Activated naive CD8-positive, alpha-beta T cell treated with anti-CD3 and anti-CD28 coated beads for 36 hours (primary cell): Measurements from ENCODE around the gene HEATR9. TPM values are rescaled to one million over a fixed set of nuclear protein-coding genes. Genes with fewer than 3 reads are reported as not detected.
"Not testable (repeated sequence)": the region's sequence is repeated elsewhere in the genome, so short reads cannot be mapped to it uniquely, and the experiment has no call there.

Source experiments
- DNase-seq: peaks from one replicate; pipeline ENCODE4 v3.0.0; 2021
- H3K27ac Mint-ChIP-seq: one replicate; pipeline ENCODE4 v1.8.0; 2022; ENCODE audit warnings: mild to moderate bottlenecking, moderate library complexity, mixed read lengths
- H3K27me3 Mint-ChIP-seq: one replicate; pipeline ENCODE4 v1.8.0; 2022; ENCODE audit warnings: mild to moderate bottlenecking, mixed read lengths
- H3K36me3 Mint-ChIP-seq: one replicate; pipeline ENCODE4 v1.8.0; 2021; ENCODE audit warnings: mild to moderate bottlenecking, mixed read lengths
- H3K4me1 Mint-ChIP-seq: one replicate; pipeline ENCODE4 v1.8.0; 2021; ENCODE audit warnings: mixed read lengths
- H3K4me3 Mint-ChIP-seq: one replicate; pipeline ENCODE4 v1.8.0; 2022; ENCODE audit warnings: mild to moderate bottlenecking, moderate library complexity, mixed read lengths
- H3K9me3 Mint-ChIP-seq: one replicate; pipeline ENCODE4 v1.8.0; 2022; ENCODE audit warnings: mixed read lengths
- total RNA-seq, 2 experiments: library from RNA; stranded (reverse); gene quantifications; one replicate each; pipeline ENCODE4 v1.2.3, GENCODE V29; 2021

Gene HEATR9
- total RNA-seq, 2 experiments from 2014 or later: 0.18 TPM; not detected in 1

DNA sequence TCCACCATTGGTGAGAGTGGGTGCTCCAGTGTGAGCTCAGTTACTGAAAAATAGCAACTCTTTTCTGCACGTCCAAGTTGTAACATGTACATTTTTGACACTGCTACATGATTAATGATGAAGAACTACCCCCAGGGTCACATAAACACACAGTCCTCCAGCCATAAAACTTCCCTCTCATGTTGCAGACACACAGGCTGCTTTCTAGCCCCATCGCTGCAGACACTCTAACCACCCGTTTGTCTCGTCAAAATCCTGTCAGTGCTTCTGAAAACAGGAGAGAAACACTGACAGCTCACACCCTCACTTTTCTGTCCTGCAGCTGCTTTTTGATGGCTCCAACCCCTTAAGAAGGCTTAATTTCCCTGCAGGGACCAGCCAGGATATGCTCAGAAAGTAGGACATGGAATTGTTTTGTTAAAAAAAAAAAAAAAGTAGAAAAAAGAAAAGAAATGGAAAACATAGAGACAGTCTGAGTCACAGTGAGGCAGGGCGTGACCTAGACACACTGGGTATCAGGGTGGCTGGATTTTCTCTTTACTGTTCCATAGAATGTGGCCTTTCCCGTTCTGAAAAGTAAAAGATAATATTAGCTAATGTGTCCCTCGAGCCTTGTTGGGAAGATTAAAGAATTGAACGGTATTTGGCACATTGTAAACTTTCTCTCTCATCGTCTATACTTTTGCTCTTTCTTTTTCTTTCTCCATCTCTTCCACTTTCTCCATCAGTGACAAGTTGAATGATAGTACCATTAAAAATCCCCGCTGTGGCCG, 32.2 kb upstream of the HEATR9 start:
- H3K27me3 Mint-ChIP-seq: peaks cover 4% of the 10 kb centered on the region
- H3K27ac Mint-ChIP-seq: peak overlapping the region; percentile 22
- peaks cover 2% of the 10 kb centered on the region for H3K9me3 Mint-ChIP-seq
- H3K4me1 Mint-ChIP-seq: peaks cover 45% of the 10 kb centered on the region
- DNase-seq: no peak
- peaks cover 4% of the 10 kb centered on the region for H3K36me3 Mint-ChIP-seq
- H3K4me3 Mint-ChIP-seq: peak overlapping the region; percentile 56

DNA sequence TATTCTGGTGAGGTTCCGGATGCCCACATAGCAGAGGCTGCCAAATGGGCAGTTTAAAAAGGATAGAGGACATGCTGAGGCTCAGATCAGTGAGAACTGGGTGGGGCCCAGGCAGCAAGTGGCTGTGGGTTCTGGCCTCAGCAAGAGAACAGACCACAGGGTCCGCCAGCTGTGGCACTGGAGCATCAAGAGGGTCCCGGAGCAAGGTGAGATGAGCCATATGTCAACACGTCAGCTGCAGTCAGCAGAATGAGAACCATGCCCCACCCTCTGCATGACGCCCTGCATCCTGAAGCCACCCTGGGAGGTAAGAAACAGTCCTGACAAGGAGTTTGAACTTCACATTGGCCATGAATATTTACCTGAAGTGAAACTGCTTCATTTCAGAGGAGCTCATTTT, 31.6 kb upstream of the HEATR9 start:
- Mint-ChIP-seq H3K27me3 (peaks cover 4% of the 10 kb centered on the region), H3K27ac (peak overlapping the region; percentile 80), H3K9me3 (peaks cover 2% of the 10 kb centered on the region), H3K4me1 (peaks cover 51% of the 10 kb centered on the region), H3K36me3 (peaks cover 4% of the 10 kb centered on the region), H3K4me3 (peak overlapping the region; percentile 56)
- no peak for DNase-seq

DNA sequence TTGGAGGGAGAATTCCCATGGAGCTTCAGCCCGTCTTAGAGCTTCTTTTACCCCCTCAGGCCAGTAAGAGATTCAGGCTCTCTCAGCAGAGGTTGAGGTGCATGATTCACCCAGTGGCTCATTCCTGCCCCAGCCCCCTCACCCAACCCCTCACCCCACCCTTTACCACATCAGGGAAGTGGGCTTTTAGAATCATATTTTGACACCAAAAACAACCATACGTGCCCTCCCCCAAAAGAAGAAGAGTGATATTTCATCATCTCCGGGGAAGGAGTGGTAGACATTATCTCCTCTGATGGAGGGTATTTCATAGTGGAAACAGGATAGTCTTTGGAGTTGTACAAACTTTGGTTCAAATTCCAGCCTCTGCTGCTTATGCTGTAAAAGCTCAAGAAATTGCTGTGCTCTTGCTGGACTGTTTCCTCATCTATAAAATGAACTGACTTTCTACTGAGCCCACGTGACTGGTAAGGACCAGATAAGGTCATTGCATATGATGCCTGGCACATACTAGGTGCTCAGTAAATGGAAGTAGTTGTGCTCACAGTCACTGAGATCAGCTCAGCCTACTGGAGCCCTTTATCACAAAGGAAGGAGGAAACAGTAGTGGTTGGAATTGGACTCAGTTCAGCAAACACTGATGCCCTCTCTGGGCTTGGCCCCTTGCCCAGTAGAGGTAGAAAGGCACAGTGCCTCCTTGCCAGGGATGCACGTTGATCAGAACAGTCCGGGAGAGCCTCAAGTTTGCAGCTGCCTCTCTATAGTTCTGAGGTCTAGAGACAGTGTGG, 29.8 kb upstream of the HEATR9 start:
- no peaks in the 10 kb centered on the region for H3K27me3 Mint-ChIP-seq
- H3K9me3 Mint-ChIP-seq: peaks cover 2% of the 10 kb centered on the region
- H3K4me3 Mint-ChIP-seq: peak overlapping the region; percentile 69
- H3K27ac Mint-ChIP-seq: peak overlapping the region; percentile 93
- DNase-seq: peak; percentile 50
- H3K4me1 Mint-ChIP-seq: peaks cover 56% of the 10 kb centered on the region
- H3K36me3 Mint-ChIP-seq: peaks cover 4% of the 10 kb centered on the region

DNA sequence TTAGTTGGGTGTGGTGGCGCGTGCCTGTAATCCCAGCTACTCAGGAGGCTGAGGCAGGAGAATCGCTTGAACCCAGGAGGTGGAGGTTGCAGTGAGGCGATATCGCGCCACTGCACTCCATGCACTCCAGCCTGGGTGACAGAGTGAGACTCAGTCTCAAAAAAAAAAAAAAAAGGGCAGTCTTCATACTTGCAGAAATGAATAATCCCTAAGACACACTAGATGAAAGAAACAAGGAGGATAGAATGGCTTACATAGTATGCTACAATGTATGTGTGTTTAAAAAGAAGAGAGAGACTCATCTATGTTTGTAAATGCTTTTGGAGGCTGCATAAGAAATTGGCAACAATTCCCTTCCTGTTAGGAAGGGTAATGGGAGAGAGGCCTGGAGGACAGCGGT, 29.1 kb upstream of the HEATR9 start:
- not testable (repeated sequence) for H3K27me3 Mint-ChIP-seq, H3K9me3 Mint-ChIP-seq, H3K36me3 Mint-ChIP-seq, DNase-seq
- H3K4me1 Mint-ChIP-seq: peaks cover 61% of the 10 kb centered on the region
- H3K4me3 Mint-ChIP-seq: peak overlapping the region; percentile 69
- peak overlapping the region; percentile 93 for H3K27ac Mint-ChIP-seq

DNA sequence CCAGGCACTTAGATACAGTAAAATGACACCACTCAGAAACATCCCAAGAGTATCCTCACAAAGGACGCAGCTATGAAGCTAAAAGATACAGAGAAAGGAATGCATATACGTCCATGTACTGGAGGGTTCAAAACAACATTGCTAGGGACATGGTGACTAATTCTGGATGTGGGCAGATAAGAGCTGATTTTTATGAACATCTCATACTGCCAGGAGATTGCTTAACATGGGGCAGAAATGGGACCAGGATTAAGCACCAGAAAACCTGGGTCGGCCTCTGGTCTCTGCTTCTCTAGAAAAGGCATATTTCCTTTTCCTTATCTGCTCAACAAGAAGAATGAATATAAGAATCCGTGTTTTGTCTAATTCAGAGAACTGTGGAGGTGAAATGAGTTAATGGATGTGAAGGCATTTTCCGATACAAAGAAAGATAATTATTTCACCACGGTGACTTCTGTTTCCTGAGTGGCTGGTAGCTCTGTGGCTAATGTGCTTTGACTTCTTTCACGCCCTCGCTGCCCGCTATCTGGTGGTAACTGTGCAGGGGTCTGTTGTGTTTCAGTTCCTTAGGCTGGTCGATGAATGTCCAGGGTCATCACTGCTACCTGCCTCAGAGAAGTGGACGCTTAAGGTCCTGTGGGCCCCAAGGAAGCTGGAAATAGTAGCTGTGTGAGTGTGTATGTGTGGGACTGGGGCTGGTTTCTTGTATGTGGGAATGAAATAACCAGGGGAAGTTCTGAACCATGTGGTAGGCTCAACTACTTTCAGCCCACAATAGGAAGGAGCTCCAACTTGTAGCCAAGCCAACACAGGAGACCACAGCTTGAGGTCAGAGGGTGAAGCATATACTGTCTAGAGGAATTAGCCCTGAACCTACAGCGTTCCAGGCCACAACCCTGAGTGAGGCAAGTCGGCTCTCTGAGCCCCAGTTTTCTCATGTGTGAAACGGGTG, 27.2 kb upstream of the HEATR9 start:
- Mint-ChIP-seq H3K4me3 (peak overlapping the region; percentile 15), H3K36me3 (peaks cover 4% of the 10 kb centered on the region), H3K4me1 (peaks cover 72% of the 10 kb centered on the region), H3K9me3 (peaks cover 1% of the 10 kb centered on the region), H3K27ac (peak overlapping the region; percentile 90), H3K27me3 (no peaks in the 10 kb centered on the region)
- DNase-seq: peak; percentile 55

DNA sequence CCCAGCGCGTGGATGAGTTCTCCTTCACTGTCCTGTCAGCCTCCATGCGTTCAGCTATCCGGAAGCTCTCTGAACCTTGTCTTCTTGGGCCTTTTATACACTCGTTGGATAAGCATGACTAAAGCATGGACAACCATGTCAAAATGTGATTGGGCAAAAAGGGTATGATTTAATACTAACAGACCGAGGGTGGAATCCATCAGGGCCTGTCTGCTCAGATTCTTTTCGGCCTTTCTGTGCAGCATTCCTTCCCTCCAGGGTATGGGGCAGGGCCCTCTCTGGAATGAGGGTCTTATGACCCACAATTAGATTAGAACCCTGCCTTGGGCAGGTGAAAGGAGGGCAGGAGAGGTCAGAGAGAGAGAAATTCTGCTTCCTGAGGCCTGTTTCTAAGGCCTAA, 25.5 kb upstream of the HEATR9 start:
- peaks cover 1% of the 10 kb centered on the region for H3K9me3 Mint-ChIP-seq
- H3K4me1 Mint-ChIP-seq: peaks cover 72% of the 10 kb centered on the region
- H3K4me3 Mint-ChIP-seq: no peak overlapping the region

DNA sequence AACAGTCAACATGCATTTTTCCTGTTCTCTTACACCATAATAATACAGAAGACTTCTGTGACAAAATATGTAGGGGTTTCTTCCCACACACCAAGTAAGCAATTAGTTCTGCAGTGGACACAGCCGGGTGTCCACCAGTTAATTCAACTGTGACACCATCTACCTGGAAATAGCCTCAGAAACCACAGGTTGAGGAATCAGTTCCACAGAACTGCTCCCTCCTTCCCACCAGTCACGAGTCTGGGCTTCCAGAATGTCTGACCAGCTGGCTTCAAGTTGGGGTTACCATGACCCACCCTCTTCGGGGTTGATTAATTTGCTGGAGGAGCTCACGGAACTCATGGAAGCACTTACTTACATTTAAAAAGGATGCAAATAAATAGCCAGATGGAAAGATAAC, 25.1 kb upstream of the HEATR9 start:
- no peak overlapping the region for H3K27ac Mint-ChIP-seq

More for the DNA sequence above, 25.5 kb upstream of the HEATR9 start:
- peak overlapping the region; percentile 59 for H3K27ac Mint-ChIP-seq
- H3K27me3 Mint-ChIP-seq: no peaks in the 10 kb centered on the region
- no peak for DNase-seq
- H3K36me3 Mint-ChIP-seq: peaks cover 1% of the 10 kb centered on the region

DNA sequence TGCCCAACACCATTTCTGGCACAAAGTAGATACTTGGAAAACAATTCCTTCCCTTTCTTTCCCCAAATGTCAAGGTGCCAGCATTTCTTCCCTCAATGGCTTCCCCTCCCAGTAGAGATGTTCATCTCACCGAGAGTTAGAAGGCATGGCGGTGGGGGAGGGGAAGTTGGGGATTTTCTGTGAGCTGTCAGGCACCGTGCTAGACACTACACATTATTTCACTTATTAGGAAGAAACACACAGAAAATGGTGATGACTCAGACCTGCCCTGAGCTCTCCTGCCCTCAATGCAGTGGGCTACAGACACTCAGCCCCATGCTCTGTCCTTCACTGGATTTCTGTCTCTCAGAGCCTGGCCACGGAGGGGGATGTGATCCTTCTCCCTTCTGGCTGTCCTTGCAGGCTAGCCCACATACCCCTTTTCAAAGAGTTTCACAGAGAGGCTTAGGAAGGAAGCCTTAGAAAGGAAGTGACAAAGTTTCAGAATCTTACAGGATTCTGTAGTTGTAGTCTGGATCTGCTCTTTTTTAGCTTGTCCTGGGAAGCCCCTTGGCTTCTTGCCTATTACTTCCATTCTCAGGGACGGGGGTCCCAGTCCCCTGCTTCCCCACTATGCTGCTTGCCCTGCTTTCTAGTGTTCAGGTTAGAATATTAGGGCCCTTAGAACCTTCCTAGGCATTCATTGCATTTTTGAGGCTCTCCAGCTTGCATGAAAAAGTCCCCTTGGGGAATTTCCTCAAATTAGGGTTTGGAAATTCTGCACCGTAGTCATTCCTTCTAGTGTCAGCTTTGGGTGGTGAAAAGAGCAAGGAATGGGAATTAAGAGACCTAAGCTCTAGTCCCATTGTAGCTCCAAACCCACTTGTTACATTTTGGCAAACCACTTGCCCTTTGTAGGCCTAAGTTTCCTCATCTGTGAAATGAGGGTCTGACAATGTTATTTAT, 23.7 kb upstream of the HEATR9 start:
- peak; percentile 66 for DNase-seq
- Mint-ChIP-seq H3K27me3 (no peaks in the 10 kb centered on the region), H3K27ac (peak overlapping the region; percentile 88), H3K9me3 (peaks cover 1% of the 10 kb centered on the region), H3K4me3 (peak overlapping the region; percentile 60), H3K4me1 (peaks cover 62% of the 10 kb centered on the region), H3K36me3 (peaks cover 1% of the 10 kb centered on the region)

More for the DNA sequence above, 25.1 kb upstream of the HEATR9 start:
- H3K36me3 Mint-ChIP-seq: peaks cover 1% of the 10 kb centered on the region
- peaks cover 1% of the 10 kb centered on the region for H3K9me3 Mint-ChIP-seq
- H3K4me3 Mint-ChIP-seq: no peak overlapping the region
- H3K4me1 Mint-ChIP-seq: peaks cover 72% of the 10 kb centered on the region
- no peaks in the 10 kb centered on the region for H3K27me3 Mint-ChIP-seq
- no peak for DNase-seq

DNA sequence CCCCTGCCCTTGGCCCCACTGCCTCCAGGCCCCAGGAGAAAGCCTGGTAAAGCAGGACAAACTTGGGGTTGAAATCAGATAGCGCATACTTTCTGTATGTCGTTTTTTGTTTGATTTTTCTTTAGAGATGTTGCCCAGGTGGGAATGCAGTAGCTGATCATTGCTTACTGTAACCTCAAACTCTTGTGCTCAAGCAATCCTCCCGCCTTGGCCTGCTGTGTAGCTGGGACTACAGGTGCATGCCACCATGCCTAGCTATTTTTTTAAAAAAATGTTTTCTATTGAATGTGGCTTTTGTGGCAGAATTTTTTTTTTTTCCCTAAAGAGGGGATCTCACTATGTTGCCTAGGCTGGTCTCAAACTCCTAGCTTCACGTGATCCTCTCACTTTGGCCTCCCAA, 22.6 kb upstream of the HEATR9 start:
- Mint-ChIP-seq H3K27me3 (no peaks in the 10 kb centered on the region), H3K9me3 (peaks cover 1% of the 10 kb centered on the region), H3K36me3 (peaks cover 1% of the 10 kb centered on the region), H3K27ac (peak overlapping the region; percentile 1), H3K4me1 (peaks cover 59% of the 10 kb centered on the region), H3K4me3 (no peak overlapping the region)
- DNase-seq: no peak

DNA sequence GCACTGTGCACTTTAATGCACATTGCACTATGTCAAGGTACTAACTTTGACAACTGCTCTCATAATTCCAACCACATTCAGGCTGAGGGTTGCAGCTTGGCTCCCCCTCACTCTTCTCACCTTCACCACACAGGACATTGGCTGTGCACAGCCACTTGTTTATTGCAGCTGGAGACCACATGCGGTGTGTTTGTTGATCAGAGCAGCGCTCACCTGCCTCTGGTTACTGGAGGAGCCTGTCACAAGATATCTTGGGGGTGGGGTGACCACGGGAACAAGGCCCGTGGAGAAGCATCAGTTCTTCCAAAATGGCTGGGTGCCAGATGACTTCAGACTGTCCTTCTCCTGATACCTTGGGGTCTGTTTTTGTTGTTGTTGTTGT, 22.1 kb upstream of the HEATR9 start:
- no peaks in the 10 kb centered on the region for H3K27me3 Mint-ChIP-seq
- peaks cover 1% of the 10 kb centered on the region for H3K36me3 Mint-ChIP-seq
- DNase-seq: peak; percentile 58
- H3K27ac Mint-ChIP-seq: peak overlapping the region; percentile 1
- peaks cover 1% of the 10 kb centered on the region for H3K9me3 Mint-ChIP-seq
- no peak overlapping the region for H3K4me3 Mint-ChIP-seq
- H3K4me1 Mint-ChIP-seq: peaks cover 54% of the 10 kb centered on the region

DNA sequence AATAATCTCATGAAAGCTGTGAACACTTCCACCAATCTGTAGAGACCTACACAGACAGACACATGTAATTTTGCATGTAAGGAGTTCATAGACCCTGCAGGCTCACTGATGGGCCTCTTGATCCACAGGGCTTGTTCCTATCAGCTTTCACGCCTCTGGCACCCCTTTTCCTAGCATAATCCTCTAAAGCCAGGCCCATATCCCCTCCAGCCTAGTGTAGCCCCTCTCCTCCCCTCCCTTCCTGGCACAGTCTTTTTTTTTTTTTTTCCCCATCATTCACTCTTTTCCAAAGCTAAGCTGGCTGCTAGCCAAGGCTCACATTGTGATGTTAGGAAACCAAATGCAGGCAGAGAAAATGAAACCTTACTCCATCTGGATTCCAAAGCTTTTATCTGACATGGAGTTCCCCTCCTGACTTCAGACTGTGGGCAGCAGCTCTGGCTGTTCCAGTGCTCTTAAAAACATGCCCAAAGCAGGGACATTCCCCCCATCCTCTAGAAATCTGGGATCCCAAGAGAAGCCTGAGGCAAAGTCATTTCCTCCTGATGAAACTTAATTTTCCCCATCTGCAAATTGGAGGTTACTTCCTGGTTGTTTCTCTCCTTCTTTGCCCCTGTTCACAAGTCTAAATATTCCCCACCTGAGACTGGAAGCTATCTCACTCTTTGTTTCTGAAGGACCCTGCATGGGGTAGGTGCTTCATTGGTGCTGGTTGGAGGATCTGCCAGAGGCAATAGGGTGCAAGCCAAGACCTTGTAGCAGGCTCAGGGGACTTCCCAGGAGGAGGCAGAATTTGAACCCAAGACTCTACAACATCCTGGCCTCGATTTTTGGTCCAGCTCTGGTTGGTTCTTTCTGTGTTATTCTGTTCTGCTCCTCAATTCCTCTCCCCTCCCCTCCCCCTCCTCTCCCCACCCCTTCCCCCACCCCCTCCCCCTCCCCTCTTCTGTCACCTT, 21.4 kb upstream of the HEATR9 start:
- no peak for DNase-seq
- Mint-ChIP-seq H3K9me3 (peaks cover 1% of the 10 kb centered on the region), H3K27me3 (no peaks in the 10 kb centered on the region), H3K4me3 (no peak overlapping the region), H3K36me3 (peaks cover 1% of the 10 kb centered on the region), H3K27ac (peak overlapping the region; percentile 59), H3K4me1 (peaks cover 47% of the 10 kb centered on the region)

DNA sequence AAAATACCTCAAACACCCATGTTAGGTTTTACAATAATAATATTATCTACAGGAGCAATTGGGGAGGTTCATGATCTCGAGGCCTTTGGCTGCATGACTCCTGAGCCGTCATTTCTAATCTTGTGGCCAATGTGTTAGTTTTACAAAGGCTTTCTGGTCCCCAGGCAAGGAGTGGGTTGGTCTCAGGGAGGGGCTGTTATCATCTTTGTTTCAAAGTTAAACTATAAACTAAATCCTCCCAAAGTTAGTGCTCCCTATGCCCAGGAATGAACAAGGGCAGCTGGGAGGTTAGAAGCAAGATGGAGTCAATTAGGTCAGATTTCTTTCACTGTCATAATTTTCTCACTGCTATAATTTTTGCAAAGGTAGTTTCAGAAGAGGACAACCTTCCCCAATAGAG, 20.6 kb upstream of the HEATR9 start:
- Mint-ChIP-seq H3K4me1 (peaks cover 46% of the 10 kb centered on the region), H3K27me3 (no peaks in the 10 kb centered on the region), H3K27ac (peak overlapping the region; percentile 49), H3K9me3 (peaks cover 1% of the 10 kb centered on the region), H3K36me3 (peaks cover 1% of the 10 kb centered on the region), H3K4me3 (no peak overlapping the region)
- DNase-seq: no peak
